Smooth muscle cell (in vitro differentiated cells): Measurements from ENCODE around the gene OXCT1. TPM values are rescaled to one million over a fixed set of nuclear protein-coding genes. Genes with fewer than 3 reads are reported as not detected.

ENCODE experiments used
- DNase-seq: peaks from one replicate; lab custom pipeline; 2025; ENCODE audit not compliant: unreplicated experiment; lab: John Stamatoyannopoulos, UW
- H2AFZ ChIP-seq: fragments of 200-600 bp; sonication (generic); 2 replicates; pipeline ENCODE4 v1.6.0; 2016; ENCODE audit warnings: antibody characterized with exemption, low read depth, mild to moderate bottlenecking
- H3F3A ChIP-seq: fragments of 200-600 bp; sonication (generic); 2 replicates; pipeline ENCODE4 v1.6.0; 2017; ENCODE audit warnings: antibody characterized with exemption, low read depth
- H3K27ac ChIP-seq: fragments of 200-600 bp; sonication (generic); 2 replicates; pipeline ENCODE4 v1.5.1; 2016; ENCODE audit warnings: low read depth, mild to moderate bottlenecking
- H3K27me3 ChIP-seq: fragments of 200-600 bp; sonication (generic); 2 replicates; pipeline ENCODE4 v1.6.1; 2016; ENCODE audit warnings: low read depth, mild to moderate bottlenecking
- H3K36me3 ChIP-seq: fragments of 200-600 bp; sonication (generic); 2 replicates; pipeline ENCODE4 v1.5.1; 2016; ENCODE audit warnings: low read depth
- H3K4me1 ChIP-seq: fragments of 200-600 bp; sonication (generic); 2 replicates; pipeline ENCODE4 v1.5.1; 2016; ENCODE audit warnings: low read depth
- H3K4me2 ChIP-seq: fragments of 200-600 bp; sonication (generic); 2 replicates; pipeline ENCODE4 v1.6.0; 2016; ENCODE audit warnings: mild to moderate bottlenecking
- H3K4me3 ChIP-seq: fragments of 200-600 bp; sonication (generic); 2 replicates; pipeline ENCODE4 v1.5.1; 2016; ENCODE audit warnings: mild to moderate bottlenecking
- H3K79me2 ChIP-seq: fragments of 200-600 bp; sonication (generic); 2 replicates; pipeline ENCODE4 v1.6.0; 2016; ENCODE audit warnings: low read depth, mild to moderate bottlenecking
- H3K9ac ChIP-seq: fragments of 200-600 bp; sonication (generic); 2 replicates; pipeline ENCODE4 v1.6.0; 2016; ENCODE audit warnings: low read depth
- H3K9me3 ChIP-seq: fragments of 200-600 bp; sonication (generic); replicated peaks from 2 replicates; pipeline ENCODE4 v1.5.1; 2016; ENCODE audit warnings: low read depth
- H4K20me1 ChIP-seq: fragments of 200-600 bp; sonication (generic); 2 replicates; pipeline ENCODE4 v1.6.0; 2016; ENCODE audit warnings: low read depth
- WGBS: methylation state at CpG from one replicate; pipeline ENCODE4 v1.1.7; 2016; ENCODE audit warnings: low lambda C conversion rate; 5-methylcytosine and 5-hydroxymethylcytosine counted together
- polyA plus RNA-seq: library from polyadenylated mRNA; unstranded; fragments of >200 nt; fragmentation: Nextera tagmentation; extraction: Ambion mirVana; gene quantifications from 2 replicates; pipeline ENCODE4 v1.2.1, GENCODE V29; 2016
- total RNA-seq: library from RNA; depleted of rRNA; stranded (reverse); fragments of >200 nt; gene quantifications from 2 replicates; pipeline ENCODE4 v1.2.3, GENCODE V29; 2014
- TF ChIP-seq, protein P1 (sequence below): fragments of 200-600 bp; sonication (generic); IDR thresholded peaks from 2 replicates; pipeline ENCODE4 v1.5.1; 2017; ENCODE audit warnings: borderline replicate concordance, mild to moderate bottlenecking, antibody characterized with exemption; ENCODE audit not compliant: insufficient read depth, poor library complexity, severe bottlenecking

Gene OXCT1
- total and polyA plus RNA-seq, 2 experiments from 2014 or later: 10.0 to 16.7 TPM

- Histone ChIP-seq H3K36me3 (no peaks in the 10 kb centered on the region), H3K27me3 (no peaks in the 10 kb centered on the region), H3K4me2 (no peak overlapping the region), H3K9ac (no peak overlapping the region), H3K27ac (no peak overlapping the region), H3K9me3 (no peaks in the 10 kb centered on the region), H3K4me1 (no peaks in the 10 kb centered on the region), H3K79me2 (no peaks in the 10 kb centered on the region), H3K4me3 (no peak overlapping the region), H3F3A (no peaks in the 10 kb centered on the region), H2AFZ (no peak overlapping the region), H4K20me1 (no peaks in the 10 kb centered on the region)
- no peak for DNase-seq
- whole genome bisulfite sequencing: 96% methylated on average over 4 of the region's 4 CpGs
- TF ChIP-seq, protein P1, sequence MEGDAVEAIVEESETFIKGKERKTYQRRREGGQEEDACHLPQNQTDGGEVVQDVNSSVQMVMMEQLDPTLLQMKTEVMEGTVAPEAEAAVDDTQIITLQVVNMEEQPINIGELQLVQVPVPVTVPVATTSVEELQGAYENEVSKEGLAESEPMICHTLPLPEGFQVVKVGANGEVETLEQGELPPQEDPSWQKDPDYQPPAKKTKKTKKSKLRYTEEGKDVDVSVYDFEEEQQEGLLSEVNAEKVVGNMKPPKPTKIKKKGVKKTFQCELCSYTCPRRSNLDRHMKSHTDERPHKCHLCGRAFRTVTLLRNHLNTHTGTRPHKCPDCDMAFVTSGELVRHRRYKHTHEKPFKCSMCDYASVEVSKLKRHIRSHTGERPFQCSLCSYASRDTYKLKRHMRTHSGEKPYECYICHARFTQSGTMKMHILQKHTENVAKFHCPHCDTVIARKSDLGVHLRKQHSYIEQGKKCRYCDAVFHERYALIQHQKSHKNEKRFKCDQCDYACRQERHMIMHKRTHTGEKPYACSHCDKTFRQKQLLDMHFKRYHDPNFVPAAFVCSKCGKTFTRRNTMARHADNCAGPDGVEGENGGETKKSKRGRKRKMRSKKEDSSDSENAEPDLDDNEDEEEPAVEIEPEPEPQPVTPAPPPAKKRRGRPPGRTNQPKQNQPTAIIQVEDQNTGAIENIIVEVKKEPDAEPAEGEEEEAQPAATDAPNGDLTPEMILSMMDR: no peak
These were observed 97.3 kb downstream of the OXCT1 start for GRCh38 chr5:41772785-41773442.

GRCh38 chr5:41772056-41772455 is 98.2 kb downstream of the OXCT1 start:
- TF ChIP-seq, protein P1: no peak
- Histone ChIP-seq H2AFZ (no peak overlapping the region), H3K27ac (no peak overlapping the region), H4K20me1 (no peaks in the 10 kb centered on the region), H3F3A (no peaks in the 10 kb centered on the region), H3K79me2 (no peaks in the 10 kb centered on the region), H3K36me3 (no peaks in the 10 kb centered on the region), H3K4me3 (no peak overlapping the region), H3K4me2 (no peak overlapping the region), H3K4me1 (no peaks in the 10 kb centered on the region), H3K27me3 (no peaks in the 10 kb centered on the region), H3K9ac (no peak overlapping the region), H3K9me3 (no peaks in the 10 kb centered on the region)
- no peak for DNase-seq
- 95% methylated on average over 2 of the region's 2 CpGs for WGBS

DNA sequence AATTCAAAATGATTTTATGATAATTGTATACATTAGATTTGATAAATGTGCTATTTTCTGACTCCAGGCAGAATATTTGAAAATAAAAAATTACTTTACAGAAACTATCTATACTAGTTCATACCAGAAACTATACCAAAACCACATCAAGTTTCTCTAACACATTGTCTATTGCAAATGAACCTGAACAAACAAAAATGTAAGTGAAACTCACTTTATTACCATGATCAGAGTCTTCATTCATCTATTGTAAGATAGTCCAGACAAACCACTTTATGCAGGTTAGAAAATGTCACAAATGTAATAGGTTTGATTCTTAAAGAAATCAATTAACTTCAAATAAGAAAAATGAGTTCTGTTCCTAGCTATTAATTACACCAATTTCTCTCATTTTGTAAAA is 99.4 kb downstream of the OXCT1 start:
- Histone ChIP-seq H3K36me3 (no peaks in the 10 kb centered on the region), H3K4me2 (no peak overlapping the region), H3K9ac (no peak overlapping the region), H3K27me3 (no peaks in the 10 kb centered on the region), H3K27ac (no peak overlapping the region), H3K9me3 (no peaks in the 10 kb centered on the region), H4K20me1 (no peaks in the 10 kb centered on the region), H3F3A (no peaks in the 10 kb centered on the region), H3K79me2 (no peaks in the 10 kb centered on the region), H2AFZ (no peak overlapping the region), H3K4me3 (no peak overlapping the region), H3K4me1 (no peaks in the 10 kb centered on the region)
- no peak for DNase-seq
- TF ChIP-seq, protein P1: no peak

- Histone ChIP-seq H2AFZ (no peak overlapping the region), H3K4me3 (no peak overlapping the region), H3K27me3 (no peaks in the 10 kb centered on the region), H3K4me1 (no peaks in the 10 kb centered on the region), H3K9me3 (no peaks in the 10 kb centered on the region), H3K9ac (no peak overlapping the region), H3K4me2 (no peak overlapping the region), H3K36me3 (no peaks in the 10 kb centered on the region), H4K20me1 (no peaks in the 10 kb centered on the region), H3F3A (peaks cover 5% of the 10 kb centered on the region), H3K79me2 (no peaks in the 10 kb centered on the region), H3K27ac (no peak overlapping the region)
- 98% methylated on average over 5 of the region's 5 CpGs for WGBS
- TF ChIP-seq, protein P1: no peak
- no peak for DNase-seq
These were observed 101.5 kb downstream of the OXCT1 start for GRCh38 chr5:41768692-41769091.
